Loucy (cell line): Measurements from ENCODE around the gene TEAD1.

Source experiments
- H2AFZ ChIP-seq: fragments of 200-600 bp; sonication (generic); 2 replicates; pipeline ENCODE4 v1.6.0; 2016; ENCODE audit warnings: antibody characterized with exemption, mild to moderate bottlenecking, low read length, moderate library complexity
- H3F3A ChIP-seq: fragments of 200-600 bp; 2 replicates; pipeline ENCODE4 v1.6.0; 2016; ENCODE audit warnings: antibody characterized with exemption, low read depth, mild to moderate bottlenecking
- H3K27me3 ChIP-seq: fragments of 200-600 bp; sonication (generic); 2 replicates; pipeline ENCODE4 v1.6.1; 2014; ENCODE audit warnings: low read length, mild to moderate bottlenecking; ENCODE audit not compliant: insufficient read depth, poor library complexity, severe bottlenecking
- H3K36me3 ChIP-seq: fragments of 200-600 bp; sonication (generic); 2 replicates; pipeline ENCODE4 v1.6.1; 2016; ENCODE audit warnings: low read length; ENCODE audit not compliant: insufficient read depth
- H3K4me1 ChIP-seq: fragments of 200-600 bp; sonication (generic); 2 replicates; pipeline ENCODE4 v1.5.1; 2014; ENCODE audit warnings: low read length, mild to moderate bottlenecking; ENCODE audit not compliant: insufficient read depth, poor library complexity, severe bottlenecking
- H3K4me2 ChIP-seq: fragments of 200-600 bp; sonication (generic); 2 replicates; pipeline ENCODE4 v1.6.0; 2014; ENCODE audit warnings: antibody characterized with exemption, low read length, low read depth, mild to moderate bottlenecking; ENCODE audit not compliant: poor library complexity, severe bottlenecking
- H3K4me3 ChIP-seq: fragments of 200-600 bp; sonication (generic); 2 replicates; pipeline ENCODE4 v1.5.1; 2014; ENCODE audit warnings: low read length, mild to moderate bottlenecking, mixed read lengths; ENCODE audit not compliant: poor library complexity, severe bottlenecking
- H3K79me2 ChIP-seq: fragments of 200-600 bp; sonication (generic); 2 replicates; pipeline ENCODE4 v1.6.1; 2014; ENCODE audit warnings: low read length; ENCODE audit not compliant: insufficient read depth
- H3K9ac ChIP-seq: fragments of 200-600 bp; sonication (generic); 2 replicates; pipeline ENCODE4 v1.6.0; 2014; ENCODE audit warnings: mild to moderate bottlenecking, low read depth, low read length, moderate library complexity; ENCODE audit not compliant: poor library complexity, severe bottlenecking
- H3K9me2 ChIP-seq: fragments of 200-600 bp; sonication (generic); replicated peaks from 2 replicates; pipeline ENCODE4 v1.6.1; 2016; ENCODE audit warnings: low read depth, low read length, mixed read lengths
- H3K9me3 ChIP-seq: fragments of 200-600 bp; sonication (generic); 2 replicates; pipeline ENCODE4 v1.6.1; 2014; ENCODE audit warnings: mild to moderate bottlenecking, antibody characterized with exemption, low read length, low read depth; ENCODE audit not compliant: insufficient read depth
- H4K20me1 ChIP-seq: fragments of 200-600 bp; sonication (generic); 2 replicates; pipeline ENCODE4 v1.6.0; 2014; ENCODE audit warnings: antibody characterized with exemption, low read length, mild to moderate bottlenecking; ENCODE audit not compliant: insufficient read depth, poor library complexity, severe bottlenecking
- CTCF ChIP-seq: fragments of 200-600 bp; sonication (generic); conservative IDR thresholded peaks from 2 replicates; pipeline ENCODE4 v1.5.1; 2014; ENCODE audit warnings: mild to moderate bottlenecking, antibody characterized with exemption, low read length
- EZH2phosphoT487 ChIP-seq: fragments of 200-600 bp; IDR thresholded peaks from 2 replicates; pipeline ENCODE4 v1.6.1; 2018; ENCODE audit warnings: antibody characterized with exemption, mild to moderate bottlenecking, moderate library complexity, borderline replicate concordance

TEAD1 gene

DNA sequence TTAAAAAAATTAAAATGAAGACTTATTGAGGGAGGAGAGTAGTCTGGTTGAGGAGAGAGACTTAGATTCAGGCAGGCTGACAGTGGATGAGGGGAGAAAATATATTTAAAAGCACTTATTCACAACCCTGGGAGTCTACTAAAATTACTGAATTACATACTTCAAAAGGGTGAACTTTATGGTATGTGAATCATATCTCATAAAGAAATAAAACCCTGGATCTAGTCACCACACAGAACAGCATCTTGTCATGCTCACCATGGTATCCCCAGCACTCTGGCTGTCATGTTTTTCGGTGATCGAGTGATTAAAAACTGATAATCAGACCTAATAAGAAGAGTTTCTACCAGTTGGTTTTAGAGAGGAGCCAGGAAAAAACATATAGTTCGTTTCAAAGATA lies 11.0 kb downstream of the TEAD1 start:
- TF ChIP-seq CTCF: no peak
- TF ChIP-seq EZH2phosphoT487: no peak
- no peak overlapping the region for H2AFZ ChIP-seq
- no peaks in the 10 kb centered on the region for H3K9me2 ChIP-seq
- H3K36me3 ChIP-seq: no peaks in the 10 kb centered on the region
- no peak overlapping the region for H3K9ac ChIP-seq
- H3K4me2 ChIP-seq: no peak overlapping the region
- no peak overlapping the region for H3K4me3 ChIP-seq
- no peaks in the 10 kb centered on the region for H3K4me1 ChIP-seq
- H3F3A ChIP-seq: no peaks in the 10 kb centered on the region
- no peaks in the 10 kb centered on the region for H3K9me3 ChIP-seq
- H3K27me3 ChIP-seq: peaks cover 43% of the 10 kb centered on the region
- no peaks in the 10 kb centered on the region for H4K20me1 ChIP-seq
- H3K79me2 ChIP-seq: no peaks in the 10 kb centered on the region

- no peaks in the 10 kb centered on the region for H3K9me3 ChIP-seq
- H3K4me2 ChIP-seq: no peak overlapping the region
- H3K27me3 ChIP-seq: peaks cover 50% of the 10 kb centered on the region
- H3K36me3 ChIP-seq: no peaks in the 10 kb centered on the region
- H2AFZ ChIP-seq: no peak overlapping the region
- H3K9me2 ChIP-seq: no peaks in the 10 kb centered on the region
- H3K79me2 ChIP-seq: no peaks in the 10 kb centered on the region
- H4K20me1 ChIP-seq: no peaks in the 10 kb centered on the region
- H3K9ac ChIP-seq: no peak overlapping the region
- no peak overlapping the region for H3K4me3 ChIP-seq
- TF ChIP-seq EZH2phosphoT487 (no peak), CTCF (no peak)
- no peaks in the 10 kb centered on the region for H3F3A ChIP-seq
- H3K4me1 ChIP-seq: no peaks in the 10 kb centered on the region
Observed at GRCh38 chr11:12686246-12687060, 12.2 kb downstream of the TEAD1 start.

DNA sequence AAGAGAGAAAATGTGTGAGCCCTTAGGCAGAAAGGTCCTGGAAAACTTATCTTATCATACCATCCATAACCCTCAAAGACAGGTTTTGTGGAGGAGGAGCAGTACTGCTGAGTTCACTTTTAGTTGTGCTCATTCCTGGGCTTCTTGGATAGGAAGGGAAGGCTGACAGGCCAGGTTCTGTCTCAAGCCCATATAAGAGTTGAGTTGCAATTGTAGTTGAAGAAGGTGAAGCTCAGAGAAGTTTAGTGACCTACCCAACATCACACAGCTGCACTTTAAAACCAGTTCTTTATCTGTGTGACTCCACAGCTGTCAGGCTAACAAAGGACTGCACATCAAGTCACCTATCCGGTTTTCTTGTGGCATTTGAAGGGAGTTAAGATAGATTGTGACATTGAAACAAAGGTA lies 13.0 kb downstream of the TEAD1 start:
- Histone ChIP-seq H3K9me2 (no peaks in the 10 kb centered on the region), H3K4me3 (no peak overlapping the region), H3K9me3 (no peaks in the 10 kb centered on the region), H3K79me2 (no peaks in the 10 kb centered on the region), H3K27me3 (peaks cover 46% of the 10 kb centered on the region), H3K4me1 (no peaks in the 10 kb centered on the region), H3K4me2 (no peak overlapping the region), H4K20me1 (no peaks in the 10 kb centered on the region), H3F3A (no peaks in the 10 kb centered on the region), H3K36me3 (no peaks in the 10 kb centered on the region), H2AFZ (no peak overlapping the region), H3K9ac (no peak overlapping the region)
- TF ChIP-seq EZH2phosphoT487: no peak
- no peak for TF ChIP-seq CTCF
